Aorta (tissue), 5 donors: Measurements from ENCODE around the gene PTCHD4. TPM values are rescaled to one million over a fixed set of nuclear protein-coding genes. Genes with fewer than 3 reads are reported as not detected.
"Not testable (repeated sequence)": the region's sequence is repeated elsewhere in the genome, so short reads cannot be mapped to it uniquely, and the experiment has no call there.

Source experiments
- ATAC-seq: fragments of 200-7000 bp; cut with Tn5 transposase; one replicate; pipeline ENCODE4 v1.9.1; 2022; ENCODE audit warnings: moderate library complexity; ENCODE audit not compliant: low FRiP score
- DNase-seq, 2 donors: peaks; one replicate each; pipeline ENCODE4 v3.0.0-alpha.2; 2020
- H3K27ac ChIP-seq, 2 donors: one replicate each; pipeline ENCODE4 v1.5.1; 2013; ENCODE audit warnings: low read length in 2 of 2, mild to moderate bottlenecking in 2 of 2, moderate library complexity in 2 of 2, control low read depth in 1 of 2, inconsistent platforms in 1 of 2, low read depth in 1 of 2
- H3K27me3 ChIP-seq, 2 donors: one replicate each; pipeline ENCODE4 v1.6.1; 2013; ENCODE audit warnings: control low read depth in 1 of 2, low read length in 1 of 2, mild to moderate bottlenecking in 1 of 2, moderate library complexity in 1 of 2; ENCODE audit not compliant: insufficient read depth in 2 of 2, control insufficient read depth in 1 of 2
- H3K36me3 ChIP-seq, 2 donors: one replicate each; pipeline ENCODE4 v1.6.1; 2013; ENCODE audit warnings: control low read depth in 1 of 2, low read length in 1 of 2, mild to moderate bottlenecking in 1 of 2; ENCODE audit not compliant: insufficient read depth in 2 of 2, control insufficient read depth in 1 of 2
- H3K4me1 ChIP-seq, 2 donors: one replicate each; pipeline ENCODE4 v1.6.1; 2013; ENCODE audit warnings: low read length in 2 of 2, control low read depth in 1 of 2, mild to moderate bottlenecking in 1 of 2, moderate library complexity in 1 of 2; ENCODE audit not compliant: insufficient read depth in 2 of 2, control insufficient read depth in 1 of 2
- H3K4me3 ChIP-seq, 2 donors: one replicate each; pipeline ENCODE4 v1.5.1; 2013; ENCODE audit warnings: low read length in 2 of 2, control low read depth in 1 of 2, mild to moderate bottlenecking in 1 of 2
- H3K9me3 ChIP-seq: one replicate; pipeline ENCODE4 v1.6.1; 2013; ENCODE audit warnings: mild to moderate bottlenecking, low read length; ENCODE audit not compliant: control insufficient read depth
- WGBS, 2 donors: extraction: QIAGEN DNeasy Blood & Tissue Kit; methylation state at CpG; one replicate each; pipeline ENCODE4 v1.1.7; 2013; 5-methylcytosine and 5-hydroxymethylcytosine counted together
- intact Hi-C, 2 donors: fragments of 100-400 bp; cut with DNase I; formaldehyde crosslinking; loops; one replicate each; pipeline versions ENCODE4 v1.14.2 to v1.15.0; 2022
- polyA plus RNA-seq, 2 donors: library from polyadenylated mRNA; stranded (reverse); fragments of 200-250 nt; gene quantifications; one replicate each; pipeline ENCODE4 v1.2.3, GENCODE V29; 2013
- total RNA-seq, 2 donors: library from RNA; stranded (reverse); fragmentation: NEBNext Ultra II Directional; extraction: Animal tissue kit (Norgen Biotek cat#: 25700); gene quantifications; one replicate each; pipeline ENCODE4 v1.2.1, GENCODE V29; 2021
- donor health status: healthy with polysubstance abuse.
- donor health status: Bipolar disorder and iron deficiency.
- donor health status: DM: no; HTN: no; CAD: no.
- donor health status: DM: no; HTN: no; CAD: no.
- donor health status: DM: yes; HTN: yes; CAD: no.

Gene PTCHD4
- total and polyA plus RNA-seq, 4 donors, result 0.49 to 2.4 (median 1.1) TPM

- WGBS, 2 donors, result 74 to 78% methylated on average over 5 of the region's 5 CpGs
- Histone ChIP-seq H3K27ac (no peak overlapping the region), H3K36me3 (no peaks in the 10 kb centered on the region), H3K9me3 (no peaks in the 10 kb centered on the region), H3K27me3 (no peaks in the 10 kb centered on the region), H3K4me1 (no peaks in the 10 kb centered on the region), H3K4me3 (no peak overlapping the region)
- ATAC-seq (no peak), DNase-seq (no peak)
- intact Hi-C loops, result no loop called here
Observed at GRCh38 chr6:48135323-48136084, 24.5 kb upstream of the PTCHD4 start.

- ATAC-seq, result no peak
Observed at GRCh38 chr6:48134246-48134645, 23.2 kb upstream of the PTCHD4 start.

GRCh38 chr6:48123601-48124000, 12.6 kb upstream of the PTCHD4 start:
- ATAC-seq, result no peak
- intact Hi-C loops, result no loop called here
- Histone ChIP-seq H3K4me1 (no peaks in the 10 kb centered on the region), H3K9me3 (no peaks in the 10 kb centered on the region), H3K27ac (no peak overlapping the region), H3K27me3 (no peaks in the 10 kb centered on the region), H3K4me3 (no peak overlapping the region), H3K36me3 (no peaks in the 10 kb centered on the region)
- no peak for DNase-seq
- WGBS, 2 donors, result 55% methylated on average over 4 of the region's 4 CpGs

More at GRCh38 chr6:48134246-48134645, 23.2 kb upstream of the PTCHD4 start:
- Histone ChIP-seq H3K4me3 (no peak overlapping the region), H3K36me3 (no peaks in the 10 kb centered on the region), H3K27me3 (no peaks in the 10 kb centered on the region), H3K4me1 (no peaks in the 10 kb centered on the region), H3K27ac (no peak overlapping the region), H3K9me3 (no peaks in the 10 kb centered on the region)
- DNase-seq, result no peak
- intact Hi-C loops, result no loop called here
- 47 to 49% methylated on average over 2 of the region's 2 CpGs for WGBS, 2 donors

- H3K4me3 ChIP-seq, ATAC-seq, H3K9me3 ChIP-seq, intact Hi-C loops, H3K4me1 ChIP-seq, H3K36me3 ChIP-seq, DNase-seq, H3K27ac ChIP-seq, H3K27me3 ChIP-seq: not testable (repeated sequence)
- 85 to 87% methylated on average over 1 of the region's 1 CpG for WGBS, 2 donors
Observed at GRCh38 chr6:48121983-48122749, 11.2 kb upstream of the PTCHD4 start.

GRCh38 chr6:48116699-48117645, 6.0 kb upstream of the PTCHD4 start:
- H3K36me3 ChIP-seq, result no peaks in the 10 kb centered on the region

GRCh38 chr6:48113130-48113529, 2.1 kb upstream of the PTCHD4 start:
- Histone ChIP-seq H3K9me3 (no peaks in the 10 kb centered on the region), H3K27me3 (no peaks in the 10 kb centered on the region), H3K4me1 (no peaks in the 10 kb centered on the region), H3K4me3 (no peak overlapping the region), H3K36me3 (no peaks in the 10 kb centered on the region), H3K27ac (no peak overlapping the region)
- intact Hi-C loops, result no loop called here
- WGBS, 2 donors, result 75 to 84% methylated on average over 2 of the region's 2 CpGs
- DNase-seq, result no peak
- ATAC-seq, result no peak

More at GRCh38 chr6:48116699-48117645, 6.0 kb upstream of the PTCHD4 start:
- no peaks in the 10 kb centered on the region for H3K9me3 ChIP-seq
- H3K27ac ChIP-seq, result no peak overlapping the region
- no peak overlapping the region for H3K4me3 ChIP-seq
- H3K27me3 ChIP-seq, result no peaks in the 10 kb centered on the region
- no peak for DNase-seq
- intact Hi-C loops, result no loop called here
- 88 to 92% methylated on average over 3 of the region's 3 CpGs for WGBS, 2 donors
- no peak for ATAC-seq
- no peaks in the 10 kb centered on the region for H3K4me1 ChIP-seq

GRCh38 chr6:48111575-48111974, 578 bp upstream of the PTCHD4 start:
- intact Hi-C loops, result no loop called here
- no peaks in the 10 kb centered on the region for H3K27me3 ChIP-seq
- DNase-seq, result no peak
- no peaks in the 10 kb centered on the region for H3K9me3 ChIP-seq
- no peak overlapping the region for H3K27ac ChIP-seq
- 43% methylated on average over 1 of the region's 1 CpG for WGBS, 2 donors
- no peak overlapping the region for H3K4me3 ChIP-seq
- no peaks in the 10 kb centered on the region for H3K36me3 ChIP-seq
- ATAC-seq, result no peak
- H3K4me1 ChIP-seq, result no peaks in the 10 kb centered on the region

- H3K4me3 ChIP-seq, result no peak overlapping the region
- no peaks in the 10 kb centered on the region for H3K27me3 ChIP-seq
- H3K9me3 ChIP-seq, result no peaks in the 10 kb centered on the region
- DNase-seq, result no peak
- WGBS, 2 donors, result 93 to 98% methylated on average over 2 of the region's 2 CpGs
- no peak for ATAC-seq
- intact Hi-C loops, result no loop called here
- no peaks in the 10 kb centered on the region for H3K36me3 ChIP-seq
- no peak overlapping the region for H3K27ac ChIP-seq
- no peaks in the 10 kb centered on the region for H3K4me1 ChIP-seq
Observed at GRCh38 chr6:48110436-48111142, 408 bp downstream of the PTCHD4 start.
